GM19372 (cell line): ENCODE data around the gene TNF.

Experiments used
- ATAC-seq: cut with Tn5 transposase; IDR thresholded peaks from one replicate; pipeline ENCODE4 v1.9.1; 2021; ENCODE audit warnings: mild to moderate bottlenecking, low read depth, moderate library complexity; ENCODE audit not compliant: unreplicated experiment

TNF gene

DNA sequence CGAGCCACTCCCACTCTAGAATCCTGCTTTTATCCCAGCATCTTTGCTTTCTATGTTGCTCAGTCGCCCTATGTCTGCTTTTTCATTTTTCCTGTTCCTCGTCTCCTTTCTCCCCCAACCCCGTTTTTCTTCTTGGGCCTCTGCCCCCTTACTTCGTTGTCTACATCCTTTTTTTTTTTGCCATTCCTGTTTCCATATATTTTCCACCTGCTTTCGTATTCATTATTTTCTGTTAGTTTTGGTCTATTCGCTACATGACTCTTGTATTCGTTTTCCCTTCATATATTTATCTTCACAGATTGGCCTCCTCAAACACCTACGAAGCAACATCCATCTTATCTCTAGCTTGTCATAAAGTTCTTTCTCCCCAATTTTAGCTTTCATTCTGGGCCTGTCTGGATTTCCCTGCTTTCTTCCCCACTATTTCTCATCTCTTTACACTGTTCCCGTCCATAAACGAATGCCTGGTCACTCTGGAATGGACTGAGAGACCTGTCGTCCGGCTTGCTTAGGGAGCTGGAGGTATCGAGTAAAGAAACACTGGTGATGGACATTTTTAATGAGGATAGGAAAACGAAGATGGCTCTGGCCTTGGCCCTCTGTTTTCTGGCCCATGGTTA is 46.1 kb downstream of the TNF start:
- ATAC-seq, result no peak

GRCh38 chr6:31621991-31622390 is 46.6 kb downstream of the TNF start:
- no peak for ATAC-seq

DNA sequence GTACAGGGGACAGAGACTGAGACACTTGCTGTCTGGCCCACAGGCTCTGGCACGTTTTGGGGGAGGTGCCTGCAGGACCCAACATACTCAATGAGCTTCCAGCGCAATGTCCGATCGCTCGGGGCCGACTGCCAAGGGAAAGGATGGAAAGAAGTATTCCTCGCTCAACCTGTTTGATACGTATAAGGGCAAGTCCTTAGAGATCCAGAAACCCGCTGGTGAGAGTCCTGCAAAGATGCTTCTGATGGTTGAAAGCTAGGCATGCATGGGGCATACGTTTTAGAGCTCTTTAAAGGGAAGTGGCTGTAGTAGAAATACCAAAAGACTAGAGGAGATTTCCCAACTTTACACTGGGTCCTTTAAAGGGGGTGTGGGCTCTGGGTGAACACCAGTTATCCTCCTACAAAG is 47.3 kb downstream of the TNF start:
- ATAC-seq, result no peak

GRCh38 chr6:31624070-31624469 is 48.7 kb downstream of the TNF start:
- ATAC-seq, result no peak

DNA sequence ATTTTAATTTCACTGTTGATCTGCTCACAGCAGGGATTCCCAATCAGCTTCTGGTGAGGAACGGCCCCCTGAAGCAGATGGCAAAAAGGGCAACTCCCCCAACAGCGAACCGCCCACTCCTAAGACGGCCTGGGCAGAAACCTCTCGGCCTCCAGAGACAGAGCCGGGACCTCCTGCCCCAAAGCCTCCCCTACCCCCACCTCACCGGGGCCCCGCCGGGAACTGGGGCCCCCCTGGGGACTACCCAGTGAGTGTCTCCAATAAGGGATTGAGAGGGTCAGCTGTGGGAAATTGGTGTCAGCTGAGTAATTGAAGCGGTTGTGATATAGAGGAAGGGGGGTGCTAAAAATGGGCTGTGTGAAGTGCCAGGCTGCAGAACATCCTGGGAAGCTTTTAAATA is 51.6 kb downstream of the TNF start:
- ATAC-seq, result no peak

DNA sequence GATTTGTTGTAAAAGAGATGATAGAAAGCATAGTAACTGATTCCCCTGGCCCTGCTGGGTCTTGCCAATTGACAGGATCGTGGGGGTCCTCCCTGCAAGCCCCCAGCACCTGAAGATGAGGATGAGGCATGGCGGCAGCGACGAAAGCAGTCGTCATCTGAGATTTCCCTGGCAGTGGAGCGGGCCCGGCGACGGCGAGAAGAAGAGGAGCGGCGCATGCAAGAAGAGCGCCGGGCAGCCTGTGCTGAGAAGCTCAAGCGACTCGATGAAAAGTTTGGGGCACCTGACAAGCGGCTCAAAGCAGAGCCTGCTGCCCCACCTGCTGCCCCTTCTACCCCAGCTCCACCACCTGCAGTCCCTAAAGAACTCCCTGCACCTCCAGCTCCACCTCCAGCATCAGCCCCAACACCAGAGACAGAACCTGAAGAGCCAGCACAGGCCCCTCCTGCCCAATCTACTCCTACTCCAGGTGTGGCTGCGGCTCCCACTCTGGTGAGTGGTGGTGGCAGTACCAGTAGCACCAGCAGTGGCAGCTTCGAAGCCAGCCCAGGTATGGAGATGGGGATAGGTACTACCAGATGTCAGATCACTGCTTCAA is 52.4 kb downstream of the TNF start:
- ATAC-seq, result no peak
